Measurements from ENCODE around the gene AURKA.
A peak's percentile ranks its signal among the peaks of the same experiment; 100 is the strongest.
"Not testable (repeated sequence)": the region's sequence is repeated elsewhere in the genome, so short reads cannot be mapped to it uniquely, and the experiment has no call there.

Gene AURKA

GRCh38 chr20:56360133-56360907 lies 31.7 kb downstream of the AURKA start:
- DNase-seq (ENCODE audit: low read depth in 2 of 3, low spot score in 2 of 3): no peak

DNA sequence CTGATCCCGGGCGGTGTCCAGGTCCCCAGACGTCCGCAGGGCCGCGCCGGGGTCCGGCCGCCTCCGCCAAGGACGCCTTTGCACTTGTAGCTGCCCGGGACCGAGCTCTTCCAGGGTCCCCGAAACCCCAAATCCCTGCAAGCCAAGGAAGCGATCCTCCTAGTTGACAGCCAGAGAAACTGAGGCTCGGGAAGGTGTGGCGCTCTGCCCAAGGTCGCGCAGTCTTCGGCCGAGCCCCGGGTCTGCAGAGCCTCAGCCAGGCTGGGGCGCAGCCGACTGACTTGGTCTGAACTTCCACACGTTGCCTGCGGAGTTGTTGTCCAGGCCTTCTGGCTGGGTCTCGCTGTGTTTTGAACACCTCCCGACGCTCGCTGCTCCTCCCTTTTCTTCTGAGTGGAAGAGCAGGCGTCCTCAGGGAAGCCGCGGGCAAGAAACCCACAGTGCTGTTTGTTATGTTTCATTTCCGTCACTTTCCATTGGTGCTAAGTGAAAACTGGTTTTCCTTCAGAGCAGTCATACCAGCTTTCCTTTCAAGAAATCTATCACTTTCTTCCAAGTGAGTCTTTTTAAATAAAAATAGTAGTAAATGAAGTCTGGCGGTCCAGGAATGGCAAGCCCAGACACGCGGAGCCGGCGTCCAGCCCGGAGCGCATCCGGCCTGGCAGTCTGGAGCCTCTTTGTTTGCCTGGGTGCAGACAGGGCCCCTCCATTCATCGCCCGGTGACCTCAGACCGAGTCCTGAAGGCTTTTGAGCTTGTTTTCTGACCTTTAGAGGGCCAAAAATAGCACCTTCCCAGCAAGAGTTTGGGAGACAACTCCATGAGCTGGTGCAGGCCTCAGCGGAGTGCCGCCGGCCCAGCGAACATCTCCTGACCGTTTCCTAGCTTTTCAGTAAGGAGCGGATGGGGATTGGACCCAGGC lies 32.5 kb downstream of the AURKA start:
- DNase-seq (ENCODE audit: low read depth in 2 of 3, low spot score in 2 of 3): no peak

DNA sequence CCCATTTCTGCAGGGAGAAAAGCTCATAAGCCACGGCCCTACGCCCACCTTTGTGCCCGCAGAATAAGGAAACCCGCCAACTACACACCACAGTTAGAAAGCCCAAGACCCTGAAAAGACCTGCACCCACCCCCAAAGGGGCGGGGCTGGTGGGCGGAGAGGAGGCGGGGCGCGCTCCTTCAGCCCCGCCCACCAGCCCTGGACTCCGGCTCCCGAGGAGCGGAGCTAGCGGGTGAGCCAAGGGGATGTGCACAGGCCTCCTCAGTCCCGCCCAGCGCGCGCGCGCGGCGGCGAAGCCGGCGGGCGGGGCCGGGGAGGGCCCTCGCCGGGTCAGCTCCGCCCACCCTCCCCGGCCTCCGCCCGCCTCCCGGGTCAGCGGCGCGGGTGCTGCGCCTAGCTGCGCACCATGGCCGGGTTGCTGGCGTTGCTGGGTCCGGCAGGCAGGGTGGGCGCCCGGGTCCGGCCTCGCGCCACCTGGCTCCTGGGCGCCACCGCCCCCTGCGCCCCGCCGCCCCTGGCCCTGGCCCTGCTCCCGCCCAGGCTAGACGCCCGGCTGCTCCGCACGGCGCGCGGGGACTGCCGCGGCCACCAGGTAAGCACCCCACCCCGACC lies 33.3 kb downstream of the AURKA start, which contains the start of gene FAM210B:
TSS of gene FAM210B (plus strand) at position 375 of the 612 bp plus-strand sequence. CDS start at position 407, 32 bp downstream.
- peak; percentile 36 to 64 (median 58) for DNase-seq (ENCODE audit: low read depth in 2 of 3, low spot score in 2 of 3)

DNA sequence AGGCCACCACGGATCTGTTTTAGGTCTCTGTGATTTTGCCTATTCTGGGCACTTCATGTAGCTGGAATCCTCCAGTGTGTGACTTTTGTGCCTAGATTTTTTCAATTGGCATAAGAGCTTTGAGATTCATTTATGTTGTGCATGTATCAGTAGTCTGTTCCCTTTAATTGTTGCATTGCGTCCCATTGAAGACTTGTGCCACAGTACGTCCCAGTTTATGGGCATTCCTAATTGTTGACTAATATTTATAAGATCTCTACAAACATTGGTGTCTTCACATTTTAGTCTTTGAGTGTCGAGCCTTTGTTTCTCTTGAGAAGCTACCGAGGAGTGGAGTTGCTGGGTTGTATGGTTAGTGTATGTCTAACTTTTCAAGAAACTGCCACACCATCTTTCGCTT lies 33.9 kb downstream of the AURKA start:
- DNase-seq (ENCODE audit: low read depth in 2 of 3, low spot score in 2 of 3): no peak

DNA sequence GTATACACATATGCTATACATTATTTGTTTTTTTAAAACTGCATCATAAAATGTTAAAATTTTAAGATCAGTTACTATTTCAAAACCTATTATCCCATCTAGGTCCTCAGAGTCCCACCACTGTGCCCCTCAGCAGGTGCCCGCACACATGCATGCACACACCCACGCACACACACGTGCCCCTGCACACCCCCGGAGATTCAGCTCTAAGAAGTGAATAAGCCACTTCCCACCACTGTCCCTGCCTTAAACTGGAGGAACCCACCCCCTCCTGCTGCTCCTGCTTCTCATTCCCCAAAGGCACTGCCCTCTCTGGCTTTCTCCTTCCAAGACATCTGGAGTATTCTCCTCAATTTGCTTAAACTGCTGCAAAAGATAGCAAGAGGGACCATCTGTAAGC lies 38.7 kb downstream of the AURKA start:
- no peak for DNase-seq (ENCODE audit: low read depth in 2 of 3, low spot score in 2 of 3)

DNA sequence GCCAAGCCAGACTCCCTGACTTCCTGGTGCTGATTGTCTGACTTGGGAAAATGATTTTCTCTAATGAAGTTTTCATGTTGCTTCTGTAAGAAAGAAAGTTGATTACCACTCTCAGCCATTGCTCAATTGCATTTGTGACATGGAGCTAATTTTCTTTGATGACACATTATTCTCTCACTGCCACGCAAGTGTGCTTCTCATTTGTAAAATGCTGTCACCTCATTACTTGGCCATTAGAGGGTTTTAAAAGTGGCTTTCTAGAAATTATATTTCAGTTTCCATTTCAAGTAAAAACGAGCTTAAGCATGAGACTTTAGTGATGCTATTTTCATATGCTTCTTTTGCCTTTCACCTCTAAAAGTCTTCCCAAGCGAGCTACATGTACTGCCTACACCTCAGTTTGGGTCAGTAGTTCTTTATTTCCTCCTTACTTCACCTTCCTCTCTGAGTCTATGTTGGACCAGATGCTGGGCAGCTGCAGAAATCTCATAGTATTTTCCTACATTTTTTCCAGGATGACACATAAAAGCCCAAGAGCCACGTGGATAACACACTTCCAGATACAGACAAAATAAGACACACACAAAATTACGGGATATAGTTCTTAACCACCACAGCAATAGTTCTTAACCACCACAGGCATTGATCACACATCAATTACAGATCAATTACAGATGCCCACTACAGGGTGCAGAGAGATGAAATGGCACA lies 39.5 kb downstream of the AURKA start:
- DNase-seq (ENCODE audit: low read depth in 2 of 3, low spot score in 2 of 3): no peak

GRCh38 chr20:56350842-56351241 lies 41.2 kb downstream of the AURKA start:
- no peak for DNase-seq (ENCODE audit: low read depth in 2 of 3, low spot score in 2 of 3)

DNA sequence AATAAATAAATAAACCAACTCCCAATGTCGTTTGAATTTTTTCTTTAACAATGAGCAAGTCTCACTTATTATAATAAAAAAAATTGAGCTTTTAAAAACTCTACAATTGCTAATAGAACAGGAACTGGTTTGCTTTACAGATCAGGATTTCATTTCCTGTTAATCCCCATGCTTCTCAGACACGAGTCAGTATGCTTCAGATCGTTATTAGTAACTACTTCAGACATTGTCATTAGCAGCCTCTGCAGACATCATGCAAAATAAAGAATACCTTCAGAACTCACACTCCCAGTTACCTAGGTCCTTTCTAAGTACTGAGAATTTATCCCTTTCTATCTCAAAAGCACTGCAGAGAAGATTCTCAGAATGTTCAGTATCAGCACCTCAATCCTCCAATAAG lies 43.3 kb downstream of the AURKA start:
- no peak for DNase-seq (ENCODE audit: low read depth in 2 of 3, low spot score in 2 of 3)

DNA sequence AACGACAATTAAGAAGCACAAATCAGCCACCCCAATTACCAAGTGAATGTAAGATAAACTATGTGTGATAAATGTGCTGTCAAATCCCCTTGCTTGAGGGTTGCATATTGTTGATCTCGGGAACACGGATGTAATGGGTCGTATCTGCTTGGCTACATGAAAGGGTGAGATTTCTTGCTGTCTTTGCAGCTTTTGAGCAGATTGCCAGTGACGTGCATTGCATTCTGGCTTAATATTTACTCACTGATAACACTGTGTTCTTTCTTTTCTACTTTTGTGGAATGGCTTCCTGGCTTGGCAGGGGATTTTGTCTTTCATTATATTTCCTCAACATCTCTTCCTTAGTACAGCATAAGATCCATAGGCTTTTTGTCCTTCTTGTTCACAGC lies 43.7 kb downstream of the AURKA start:
- DNase-seq (ENCODE audit: low read depth in 2 of 3, low spot score in 2 of 3): no peak

DNA sequence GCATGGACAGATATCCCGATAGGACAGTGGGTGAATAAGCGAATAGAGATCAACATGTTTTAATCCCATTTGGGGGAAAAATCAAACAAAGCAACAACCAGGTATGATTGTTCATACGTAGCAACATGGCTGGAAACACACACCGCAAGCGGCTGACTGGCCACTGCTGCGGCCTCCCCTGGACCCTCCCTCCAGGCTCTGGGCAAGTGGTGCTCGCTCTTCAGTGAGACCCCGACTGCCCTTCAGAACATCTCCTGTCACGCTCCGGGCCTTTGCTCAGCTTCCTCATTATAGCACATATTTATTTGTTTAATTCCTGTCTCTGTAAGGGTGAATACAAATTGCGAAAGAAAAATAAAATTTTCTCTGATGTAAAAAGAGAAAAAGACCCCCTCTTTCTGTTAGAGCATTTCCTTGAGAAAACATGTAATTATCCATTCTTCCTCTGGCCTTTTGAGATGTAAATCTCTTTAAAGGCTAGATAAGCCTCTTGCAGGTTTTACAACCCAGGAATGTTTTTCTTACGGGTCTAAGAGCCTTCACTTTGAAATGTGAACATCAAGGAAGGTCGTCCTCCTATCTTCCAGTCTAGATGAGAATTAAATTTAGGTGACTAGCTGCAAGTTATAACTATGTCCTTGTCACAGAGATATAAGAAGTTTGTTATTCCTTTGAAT lies 44.2 kb downstream of the AURKA start:
- DNase-seq (ENCODE audit: low read depth in 2 of 3, low spot score in 2 of 3): no peak

DNA sequence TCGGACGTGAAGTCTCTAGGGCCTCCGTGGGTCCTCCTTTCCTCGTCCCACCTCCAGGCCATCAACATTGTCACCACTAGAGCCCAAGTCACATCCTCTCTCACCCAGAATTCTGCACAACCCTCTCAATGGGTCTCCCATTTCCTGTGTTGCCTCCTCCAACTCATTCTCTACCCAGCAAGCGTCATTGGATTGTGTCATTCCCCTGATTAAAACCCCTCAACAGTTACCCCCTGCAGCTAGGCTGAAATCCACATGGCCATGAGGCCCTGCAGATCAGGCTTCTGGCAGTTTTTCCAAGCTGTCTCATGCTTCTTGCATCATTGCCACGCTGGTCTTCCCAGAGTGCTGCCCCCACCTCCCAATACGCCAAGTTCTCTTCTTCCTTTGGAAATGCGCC lies 46.1 kb downstream of the AURKA start:
- no peak for DNase-seq (ENCODE audit: low read depth in 2 of 3, low spot score in 2 of 3)

DNA sequence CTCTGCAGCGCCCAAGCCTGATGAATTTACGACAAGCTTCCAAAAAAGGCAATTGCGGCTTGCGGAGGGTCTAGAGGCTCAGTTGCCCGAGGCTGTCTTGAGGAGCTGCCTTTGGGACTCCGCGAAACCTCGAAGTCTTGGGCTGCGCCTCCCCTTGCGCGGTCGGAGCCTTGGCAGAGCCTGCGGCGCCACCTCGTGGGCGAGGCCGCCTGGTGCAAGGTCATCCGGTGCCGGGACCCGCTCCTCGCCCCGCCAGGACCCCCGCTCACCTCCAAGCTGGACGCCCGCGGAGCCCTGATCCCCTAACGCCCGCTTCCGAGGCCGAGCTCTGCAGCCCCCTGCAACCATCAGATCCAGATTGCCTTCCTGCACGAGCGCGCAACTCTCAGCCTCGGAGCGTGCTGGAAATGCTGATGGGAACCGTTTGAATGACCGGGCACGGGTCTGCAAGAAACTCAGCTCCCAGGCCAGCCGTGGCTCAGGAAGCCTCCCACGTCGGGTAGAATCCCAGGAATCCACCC lies 48.1 kb downstream of the AURKA start:
- DNase-seq (ENCODE audit: low read depth in 2 of 3, low spot score in 2 of 3): peak in 1 of 3 experiments; percentile 27

DNA sequence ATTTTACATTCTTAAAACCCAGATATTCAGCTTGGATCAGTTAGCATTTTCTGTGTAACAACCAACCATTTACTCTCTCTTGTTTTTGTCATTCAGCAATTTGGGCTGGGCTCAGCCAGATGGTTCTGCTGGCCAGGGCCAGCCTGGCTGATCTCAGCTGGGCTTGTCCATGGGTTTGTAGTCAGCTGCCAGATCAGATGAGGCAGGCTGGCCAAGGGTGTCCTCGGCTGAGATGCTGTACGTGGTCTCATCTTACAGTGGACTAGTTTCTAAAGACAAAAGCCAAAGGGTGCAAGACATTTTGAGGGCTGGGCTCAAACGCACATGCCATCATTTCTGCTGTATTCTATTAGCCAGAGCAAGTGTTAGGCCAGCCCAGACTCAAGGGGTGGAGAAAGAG lies 49.2 kb downstream of the AURKA start:
- DNase-seq (ENCODE audit: low read depth in 2 of 3, low spot score in 2 of 3): no peak

GRCh38 chr20:56336709-56337108 lies 55.3 kb downstream of the AURKA start:
- DNase-seq (ENCODE audit: low read depth in 2 of 3, low spot score in 2 of 3): not testable (repeated sequence)

GRCh38 chr20:56328861-56329260 lies 63.2 kb downstream of the AURKA start:
- no peak for DNase-seq (ENCODE audit: low read depth in 2 of 3, low spot score in 2 of 3)

GRCh38 chr20:56324806-56325205 lies 67.2 kb downstream of the AURKA start:
- no peak for DNase-seq (ENCODE audit: low read depth in 2 of 3, low spot score in 2 of 3)

- DNase-seq (ENCODE audit: low read depth in 2 of 3, low spot score in 2 of 3): no peak
Measured at GRCh38 chr20:56323656-56324055, 68.4 kb downstream of the AURKA start.

DNA sequence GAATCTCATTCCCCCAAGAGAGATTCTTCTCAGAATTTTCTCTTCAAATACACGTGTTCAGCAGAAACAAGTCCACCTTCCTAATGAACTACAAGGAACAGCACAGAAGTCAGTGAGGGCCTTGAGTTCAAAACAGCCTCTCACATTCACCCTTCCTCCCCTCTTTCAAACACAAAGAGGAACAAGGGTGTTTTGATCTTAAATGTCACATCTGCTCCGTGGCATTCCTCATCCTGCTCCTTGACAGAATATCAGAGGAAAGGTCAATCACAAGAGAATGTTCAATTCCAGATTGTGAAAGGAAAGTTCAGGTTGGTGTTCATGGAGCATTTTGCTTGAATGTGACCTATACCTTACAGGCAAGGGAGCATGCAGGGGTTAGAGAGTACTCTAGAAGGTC lies 68.8 kb downstream of the AURKA start:
- no peak for DNase-seq (ENCODE audit: low read depth in 2 of 3, low spot score in 2 of 3)

DNA sequence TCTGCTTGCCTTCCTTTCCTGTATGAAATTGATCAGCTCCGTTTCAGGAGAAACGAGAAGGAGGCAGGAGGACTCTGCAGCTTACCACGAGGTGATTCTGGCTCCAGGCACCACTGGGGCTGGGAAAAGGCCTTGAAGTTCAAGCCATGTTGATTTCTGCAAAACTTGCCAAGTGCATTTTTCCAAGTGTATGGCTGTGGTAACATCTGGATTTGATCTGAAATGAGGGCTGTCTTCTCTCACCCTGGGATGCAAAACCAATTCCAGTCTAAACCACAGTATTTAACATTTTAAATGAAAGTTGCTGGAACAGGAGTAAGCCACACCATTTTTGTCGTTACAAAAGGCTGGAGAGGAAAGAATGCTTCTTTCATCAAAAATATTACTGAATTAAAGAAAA lies 69.3 kb downstream of the AURKA start:
- no peak for DNase-seq (ENCODE audit: low read depth in 2 of 3, low spot score in 2 of 3)

Measured in activated CD8-positive, alpha-beta memory T cell treated with anti-CD3 and anti-CD28 coated beads for 48 hours (primary cell).